NT2/D1 (cell line): Measurements from ENCODE around the gene TMEM125.

Experiments used
- SUZ12 ChIP-seq: IDR thresholded peaks from 2 replicates; pipeline ENCODE4 v1.6.1; 2011; ENCODE audit not compliant: insufficient read length, insufficient read depth; ENCODE audit errors: extremely low read depth
- YY1 ChIP-seq: IDR thresholded peaks from 2 replicates; pipeline ENCODE4 v1.6.1; 2011; ENCODE audit not compliant: insufficient read length, insufficient read depth
- ZNF274 ChIP-seq: IDR thresholded peaks from 2 replicates; pipeline ENCODE4 v1.6.1; 2011; ENCODE audit warnings: mild to moderate bottlenecking, low read depth, low read length

GRCh38 chr1:43288058-43288784, 18.4 kb downstream of the TMEM125 start:
- no peak for TF ChIP-seq YY1
- TF ChIP-seq SUZ12 = no peak
- no peak for TF ChIP-seq ZNF274
